GM12878 (cell line): ENCODE results near the gene UBE2Q2. TPM values are rescaled to one million over a fixed set of nuclear protein-coding genes. Genes with fewer than 3 reads are reported as not detected.

Source experiments
- ATAC-seq: fragments of 200-7000 bp; cut with Tn5 transposase; 3 replicates; pipeline ENCODE4 v1.9.1; 2020; ENCODE audit warnings: mild to moderate bottlenecking, moderate library complexity
- BruUV-seq: library from RNA; stranded (reverse); fragments of 400-500 nt; replicated peaks from 2 replicates; lab custom pipeline; 2021; lab: Mats Ljungman, UMichigan
- CTCF ChIA-PET: fragments of 300-600 bp; sonication (Branson Sonifier 250); formaldehyde crosslinking; extraction: SDS; loops from one replicate; lab custom pipeline; 2021; ENCODE audit warnings: inconsistent platforms; lab: Yijun Ruan, JAX
- POLR2A ChIA-PET: fragments of 350-600 bp; formaldehyde crosslinking; extraction: SDS; loops from one replicate; lab custom pipeline; 2021; ENCODE audit warnings: inconsistent platforms; lab: Charles Lee
- RAD21 ChIA-PET: fragments of 300-600 bp; sonication (Branson Sonifier 250); formaldehyde crosslinking; loops from one replicate; lab custom pipeline; 2023; ENCODE audit warnings: antibody characterized with exemption; ENCODE audit not compliant: unreplicated experiment; lab: Charles Lee
- SMC1A ChIA-PET: fragments of 300-600 bp; sonication (Branson Sonifier 250); formaldehyde crosslinking; loops from one replicate; lab custom pipeline; 2023; ENCODE audit not compliant: unreplicated experiment, uncharacterized antibody; lab: Charles Lee
- DNase-seq: peaks from one replicate; pipeline ENCODE4 v3.0.0-alpha.2; 2011; ENCODE audit warnings: low read depth, low spot score
- FAIRE-seq: peaks from 3 replicates; lab custom pipeline; 2011; peaks lifted over from hg19 to GRCh38; lab: Jason Lieb, UNC
- H2AFZ ChIP-seq: 2 replicates; pipeline ENCODE4 v1.6.0; 2011; ENCODE audit warnings: low read depth, low read length, control low read depth; ENCODE audit not compliant: control insufficient read depth
- H3K27ac ChIP-seq: 2 replicates; pipeline ENCODE4 v1.5.1; 2011; ENCODE audit warnings: control low read depth; ENCODE audit not compliant: control insufficient read depth, insufficient read depth
- H3K27me3 ChIP-seq, 2 experiments: replicated peaks in 1 of 2; 2 replicates each; pipeline versions ENCODE4 v1.6.0 to v1.6.1; 2011; ENCODE audit warnings: low read length in 1 of 2; ENCODE audit not compliant: control insufficient read depth in 2 of 2, insufficient read depth in 2 of 2
- H3K36me3 ChIP-seq, 2 experiments: 2 replicates each; pipeline ENCODE4 v1.5.1; 2011; ENCODE audit warnings: low read length in 1 of 2; ENCODE audit not compliant: control insufficient read depth in 2 of 2, insufficient read depth in 2 of 2
- H3K4me1 ChIP-seq: 2 replicates; pipeline ENCODE4 v1.6.1; 2011; ENCODE audit warnings: mild to moderate bottlenecking, low read length, moderate library complexity, mixed read lengths; ENCODE audit not compliant: control insufficient read depth, insufficient read depth
- H3K4me2 ChIP-seq: 2 replicates; pipeline ENCODE4 v1.6.0; 2011; ENCODE audit warnings: control low read depth; ENCODE audit not compliant: control insufficient read depth, insufficient read depth
- H3K4me3 ChIP-seq: fragments of 200-600 bp; sonication (generic); 2 replicates; pipeline ENCODE4 v1.5.1; 2016
- H3K79me2 ChIP-seq: 2 replicates; pipeline ENCODE4 v1.6.0; 2011; ENCODE audit warnings: low read length; ENCODE audit not compliant: control insufficient read depth, insufficient read depth
- H3K9ac ChIP-seq: 2 replicates; pipeline ENCODE4 v1.8.0; 2011; ENCODE audit warnings: low read length, control low read depth, mixed read lengths; ENCODE audit not compliant: control insufficient read depth, insufficient read depth
- H3K9me3 ChIP-seq: replicated peaks from 3 replicates; pipeline ENCODE4 v1.5.1; 2011; ENCODE audit warnings: mild to moderate bottlenecking, low read length; ENCODE audit not compliant: control insufficient read depth, insufficient read depth
- H4K20me1 ChIP-seq: 2 replicates; pipeline ENCODE4 v1.6.0; 2011; ENCODE audit not compliant: control insufficient read depth, insufficient read depth
- ATF3 ChIP-seq: IDR thresholded peaks from 2 replicates; pipeline ENCODE4 v1.6.1; 2011; ENCODE audit warnings: low read depth, mild to moderate bottlenecking, low read length, moderate library complexity, borderline replicate concordance; ENCODE audit errors: extremely low read depth
- EZH2 ChIP-seq: IDR thresholded peaks from 2 replicates; pipeline ENCODE4 v1.6.1; 2012; ENCODE audit warnings: low read depth, mild to moderate bottlenecking, control low read depth, inconsistent platforms, low read length, borderline replicate concordance; ENCODE audit not compliant: control insufficient read depth
- FOS ChIP-seq: IDR thresholded peaks from 3 replicates; pipeline ENCODE4 v1.6.1; 2011; ENCODE audit warnings: borderline replicate concordance; ENCODE audit not compliant: insufficient read length; ENCODE audit errors: extremely low read depth
- HDAC6 ChIP-seq: fragments of 200-600 bp; sonication (generic); IDR thresholded peaks from one replicate; pipeline ENCODE4 v1.8.0; 2017; ENCODE audit warnings: antibody characterized with exemption; ENCODE audit not compliant: unreplicated experiment
- JUNB ChIP-seq: IDR thresholded peaks from 2 replicates; pipeline ENCODE4 v1.6.1; 2016; ENCODE audit warnings: antibody characterized with exemption, mild to moderate bottlenecking
- KLF5 ChIP-seq: fragments of 450-650 bp; IDR thresholded peaks from 2 replicates; pipeline ENCODE4 v1.6.1; 2014; ENCODE audit warnings: mild to moderate bottlenecking; ENCODE audit not compliant: partially characterized antibody
- MEF2B ChIP-seq: fragments of 450-650 bp; IDR thresholded peaks from 2 replicates; pipeline ENCODE4 v1.6.1; 2018; ENCODE audit warnings: mild to moderate bottlenecking, moderate library complexity; ENCODE audit not compliant: partially characterized antibody, poor library complexity, severe bottlenecking
- MYC ChIP-seq: IDR thresholded peaks from 2 replicates; pipeline ENCODE4 v1.6.1; 2011; ENCODE audit warnings: mild to moderate bottlenecking, low read length, moderate library complexity, inconsistent platforms; ENCODE audit not compliant: insufficient read depth, insufficient replicate concordance, insufficient read length, severe bottlenecking
- PAX5 ChIP-seq: IDR thresholded peaks from 2 replicates; pipeline ENCODE4 v1.6.1; 2011; ENCODE audit warnings: low read depth, low read length, borderline replicate concordance
- POLR2A ChIP-seq: IDR thresholded peaks from 2 replicates; pipeline ENCODE4 v1.6.1; 2011; ENCODE audit warnings: low read depth, mild to moderate bottlenecking, low read length
- RAD51 ChIP-seq: fragments of 450-650 bp; IDR thresholded peaks from 2 replicates; pipeline ENCODE4 v1.6.1; 2016; ENCODE audit warnings: moderate library complexity, mild to moderate bottlenecking, inconsistent platforms
- WGBS: methylation state at CpG from one replicate; pipeline ENCODE4 v1.1.6; 2016; ENCODE audit warnings: low lambda C conversion rate; ENCODE audit not compliant: insufficient replicate concordance, insufficient coverage; ENCODE audit errors: missing lambda C conversion rate; 5-methylcytosine and 5-hydroxymethylcytosine counted together
- in situ Hi-C: fragments of 300-500 bp; cut with MboI; formaldehyde crosslinking; loops from 9 replicates; pipeline ENCODE4 v1.14.3; 2018; ENCODE audit warnings: mixed read lengths
- intact Hi-C: fragments of 100-400 bp; cut with micrococcal nuclease; formaldehyde crosslinking; loops from one replicate; pipeline ENCODE4 v1.14.2; 2022; ENCODE audit not compliant: unreplicated experiment
- polyA plus RNA-seq, 11 experiments: library from polyadenylated mRNA; depleted of rRNA in 4 of 11; unstranded in 6 of 11; stranded (reverse) in 5 of 11; fragments of >200 nt; fragmentation: Nextera tagmentation in 4 of 11; fragmentation: Illumina TruSeq in 1 of 11; extraction: Ambion mirVana in 4 of 11; extraction: Trizol in 1 of 11; gene quantifications; 1 replicate in 1 of 11; 2 replicates in 10 of 11; pipeline versions ENCODE4 v1.2.1 to v1.2.3, GENCODE V29; 2011 to 2016; ENCODE audit warnings: inconsistent platforms in 2 of 11, missing spikeins in 2 of 11, low read depth in 1 of 11
- total RNA-seq, 4 experiments: library from RNA; depleted of rRNA in 3 of 4; stranded (reverse); fragments of >200 nt in 3 of 4; fragmentation: Illumina TruSeq in 1 of 4; extraction: Trizol in 1 of 4; gene quantifications; 2 replicates each; pipeline versions ENCODE4 v1.2.1 to v1.2.3, GENCODE V29; 2013 to 2021

UBE2Q2 gene
- total and polyA plus RNA-seq, 10 of the 15 experiments (the other 5 are each of a cell fraction or from before 2014, with no cell fraction given), result 11.1 to 31.9 (median 21.6) TPM

GRCh38 chr15:75872403-75872990, 29.2 kb downstream of the UBE2Q2 start:
- H3K36me3 ChIP-seq, result peaks cover 0 to 3% of the 10 kb centered on the region in 2 experiments; a peak in 2 of 4 replicates
- H3K9ac ChIP-seq, result no peak overlapping the region
- H2AFZ ChIP-seq, result no peak overlapping the region
- no peak overlapping the region for H3K4me2 ChIP-seq
- H3K27me3 ChIP-seq, result no peaks in the 10 kb centered on the region
- H4K20me1 ChIP-seq, result no peaks in the 10 kb centered on the region
- no peaks in the 10 kb centered on the region for H3K9me3 ChIP-seq
- peaks cover 8% of the 10 kb centered on the region; the same call in 1 of the 2 replicates for H3K4me1 ChIP-seq
- 95% methylated on average over 4 of the region's 4 CpGs for WGBS
- no peak for FAIRE-seq
- intact Hi-C loops (no loop called here), in situ Hi-C loops (no loop called here)
- BruUV-seq, result no TSS peak
- ATAC-seq, result no peak
- SMC1A ChIA-PET, result interaction anchor here (1.6 kb wide), 1 partner anchor 12 kb away, joined by 3 read pairs; no protein-coding TSS in a partner anchor
- CTCF ChIA-PET, result no interaction called here
- no peak for TF ChIP-seq FOS
- TF ChIP-seq EZH2, result no peak
- TF ChIP-seq KLF5, result no peak
- no peak for TF ChIP-seq HDAC6
- TF ChIP-seq MYC, result no peak
- TF ChIP-seq MEF2B, result no peak
- TF ChIP-seq JUNB, result no peak
- TF ChIP-seq RAD51, result no peak
- no peak for TF ChIP-seq POLR2A
- TF ChIP-seq ATF3, result no peak
- TF ChIP-seq PAX5, result no peak
- H3K27ac ChIP-seq, result no peak overlapping the region
- no peaks in the 10 kb centered on the region for H3K79me2 ChIP-seq
- no peak for DNase-seq
- RAD21 ChIA-PET, result no interaction called here
- POLR2A ChIA-PET, result no interaction called here
- no peak overlapping the region for H3K4me3 ChIP-seq
